Liver (tissue), 9 donors: ENCODE results near the gene TRAT1. TPM values are rescaled to one million over a fixed set of nuclear protein-coding genes. Genes with fewer than 3 reads are reported as not detected.

Experiments
- DNase-seq: peaks from one replicate; pipeline ENCODE4 v3.0.0-alpha.2; 2017; ENCODE audit warnings: low spot score
- H3K27ac ChIP-seq, 2 donors: one replicate each; pipeline ENCODE4 v1.7.0; 2013; ENCODE audit warnings: inconsistent platforms in 2 of 2, low read length in 2 of 2, control low read depth in 1 of 2, low read depth in 1 of 2, mild to moderate bottlenecking in 1 of 2
- H3K27me3 ChIP-seq, 4 donors: one replicate each; pipeline versions ENCODE4 v1.6.1 to v1.7.0; 2013; ENCODE audit warnings: low read length in 3 of 4, inconsistent platforms in 1 of 4, mild to moderate bottlenecking in 1 of 4, moderate library complexity in 1 of 4; ENCODE audit not compliant: control insufficient read depth in 4 of 4, insufficient read depth in 4 of 4
- H3K36me3 ChIP-seq, 4 donors: one replicate each; pipeline versions ENCODE4 v1.6.1 to v1.7.0; 2013; ENCODE audit warnings: low read length in 3 of 4, mild to moderate bottlenecking in 3 of 4, low read depth in 1 of 4, moderate library complexity in 1 of 4; ENCODE audit not compliant: control insufficient read depth in 4 of 4, insufficient read depth in 3 of 4
- H3K4me1 ChIP-seq, 4 donors: one replicate each; pipeline versions ENCODE4 v1.6.1 to v1.7.0; 2013; ENCODE audit warnings: low read length in 3 of 4, mild to moderate bottlenecking in 3 of 4, moderate library complexity in 1 of 4; ENCODE audit not compliant: control insufficient read depth in 4 of 4, insufficient read depth in 4 of 4
- H3K4me3 ChIP-seq, 3 donors: one replicate each; pipeline versions ENCODE4 v1.6.1 to v1.7.0; 2013; ENCODE audit warnings: low read length in 3 of 3, control low read depth in 1 of 3, low read depth in 1 of 3, mild to moderate bottlenecking in 1 of 3
- H3K9ac ChIP-seq, 2 donors: one replicate each; pipeline ENCODE4 v1.7.0; 2013; ENCODE audit warnings: low read length in 2 of 2, mild to moderate bottlenecking in 2 of 2, moderate library complexity in 2 of 2, control low read depth in 1 of 2, low read depth in 1 of 2
- H3K9me3 ChIP-seq, 4 donors: one replicate each; pipeline versions ENCODE4 v1.6.1 to v1.7.0; 2013; ENCODE audit warnings: low read length in 3 of 4; ENCODE audit not compliant: control insufficient read depth in 4 of 4
- ATF3 ChIP-seq: IDR thresholded peaks from 2 replicates; pipeline ENCODE4 v1.6.1; 2016; ENCODE audit warnings: antibody characterized with exemption
- CTCF ChIP-seq: fragments of 150-350 bp; IDR thresholded peaks from 2 replicates; pipeline ENCODE4 v1.5.1; 2017; ENCODE audit warnings: improper control_type of control experiment, low read depth, low read length; ENCODE audit not compliant: missing input control
- EGR1 ChIP-seq, 2 donors: IDR thresholded peaks; 2 replicates each; pipeline ENCODE4 v1.6.1; 2016 to 2018; ENCODE audit warnings: antibody characterized with exemption in 2 of 2, low read depth in 2 of 2
- FOXA1 ChIP-seq: IDR thresholded peaks from 2 replicates; pipeline ENCODE4 v1.6.1; 2016; ENCODE audit warnings: antibody characterized with exemption
- FOXA2 ChIP-seq: IDR thresholded peaks from 2 replicates; pipeline ENCODE4 v1.6.1; 2016; ENCODE audit warnings: antibody characterized with exemption
- GABPA ChIP-seq, 2 donors: IDR thresholded peaks in 1 of 2; conservative IDR thresholded peaks in 1 of 2; 2 replicates each; pipeline ENCODE4 v1.6.1; 2016; ENCODE audit warnings: antibody characterized with exemption in 2 of 2, mild to moderate bottlenecking in 1 of 2, moderate library complexity in 1 of 2
- HNF4A ChIP-seq, 2 donors: conservative IDR thresholded peaks; 2 replicates each; pipeline ENCODE4 v1.6.1; 2016; ENCODE audit warnings: antibody characterized with exemption in 2 of 2, mild to moderate bottlenecking in 2 of 2
- HNF4G ChIP-seq: IDR thresholded peaks from 2 replicates; pipeline ENCODE4 v1.6.1; 2016; ENCODE audit warnings: antibody characterized with exemption
- JUND ChIP-seq, 2 donors: IDR thresholded peaks; 2 replicates each; pipeline ENCODE4 v1.6.1; 2016; ENCODE audit warnings: antibody characterized with exemption in 2 of 2
- MAX ChIP-seq: IDR thresholded peaks from 2 replicates; pipeline ENCODE4 v1.6.1; 2016; ENCODE audit warnings: antibody characterized with exemption
- NR2F2 ChIP-seq: IDR thresholded peaks from 2 replicates; pipeline ENCODE4 v1.6.1; 2016; ENCODE audit warnings: antibody characterized with exemption
- RAD21 ChIP-seq, 2 donors: IDR thresholded peaks; 2 replicates each; pipeline ENCODE4 v1.6.1; 2016; ENCODE audit warnings: antibody characterized with exemption in 2 of 2, mild to moderate bottlenecking in 2 of 2
- REST ChIP-seq: IDR thresholded peaks from 2 replicates; pipeline ENCODE4 v1.6.1; 2016; ENCODE audit warnings: antibody characterized with exemption, mild to moderate bottlenecking
- RXRA ChIP-seq, 2 donors: IDR thresholded peaks; 2 replicates each; pipeline ENCODE4 v1.6.1; 2017 to 2018; ENCODE audit warnings: antibody characterized with exemption in 2 of 2, mild to moderate bottlenecking in 1 of 2
- SP1 ChIP-seq: IDR thresholded peaks from 2 replicates; pipeline ENCODE4 v1.6.1; 2018; ENCODE audit warnings: antibody characterized with exemption, mild to moderate bottlenecking
- YY1 ChIP-seq: IDR thresholded peaks from 2 replicates; pipeline ENCODE4 v1.6.1; 2016; ENCODE audit warnings: antibody characterized with exemption, mild to moderate bottlenecking
- ZBTB33 ChIP-seq: IDR thresholded peaks from 2 replicates; pipeline ENCODE4 v1.6.1; 2016; ENCODE audit warnings: antibody characterized with exemption
- WGBS: extraction: QIAGEN DNeasy Blood & Tissue Kit; methylation state at CpG from one replicate; pipeline ENCODE4 v1.1.7; 2013; 5-methylcytosine and 5-hydroxymethylcytosine counted together
- polyA plus RNA-seq, 2 donors: library from polyadenylated mRNA; stranded (reverse) in 1 of 2; unstranded in 1 of 2; fragments of 200-250 nt in 1 of 2; fragments of >200 nt in 1 of 2; fragmentation: Nextera tagmentation in 1 of 2; extraction: Ambion mirVana in 1 of 2; gene quantifications; one replicate each; pipeline versions ENCODE4 v1.2.1 to v1.2.3, GENCODE V29; 2013 to 2015
- total RNA-seq, 2 donors: library from RNA; depleted of rRNA; stranded (reverse); fragments of >200 nt; gene quantifications; one replicate each; pipeline ENCODE4 v1.2.3, GENCODE V29; 2014
- donor health status: healthy.
- donor health status: healthy.
- donor health status: healthy.
- donor health status: healthy.
- donor health status: healthy.

TRAT1 gene
- total and polyA plus RNA-seq, 4 donors, result 0.06 to 0.67 (median 0.32) TPM

GRCh38 chr3:108863799-108864135 lies 41.2 kb downstream of the TRAT1 start:
- no peak overlapping the region for H3K27ac ChIP-seq
- no peak overlapping the region for H3K9ac ChIP-seq
- no peak overlapping the region for H3K4me3 ChIP-seq
- no peak for TF ChIP-seq MAX
- TF ChIP-seq NR2F2, result no peak
- no peak for TF ChIP-seq ZBTB33
- TF ChIP-seq RAD21 (IDR thresholded peaks at IDR 0.05), result no peak
- no peak for TF ChIP-seq HNF4G
- TF ChIP-seq GABPA (IDR thresholded peaks at IDR 0.05 in 1 of 2, conservative IDR thresholded peaks at IDR 0.05 in 1 of 2), result no peak
- no peak for TF ChIP-seq JUND (IDR thresholded peaks at IDR 0.05)
- TF ChIP-seq REST, result no peak
- TF ChIP-seq HNF4A (conservative IDR thresholded peaks at IDR 0.05), result no peak
- no peak for TF ChIP-seq EGR1 (IDR thresholded peaks at IDR 0.05; ENCODE audit: low read depth in 2 of 2)
- TF ChIP-seq RXRA (IDR thresholded peaks at IDR 0.05), result no peak
- no peaks in the 10 kb centered on the region for H3K27me3 ChIP-seq
- H3K4me1 ChIP-seq, result no peaks in the 10 kb centered on the region
- H3K36me3 ChIP-seq, result no peaks in the 10 kb centered on the region
- DNase-seq, result no peak
- peaks cover 0 to 3% (median 0%) of the 10 kb centered on the region in 4 donors for H3K9me3 ChIP-seq
- 87% methylated on average over 6 of the region's 6 CpGs for WGBS

- Histone ChIP-seq H3K27me3 (peaks cover 0 to 2% (median 0%) of the 10 kb centered on the region in 4 donors), H3K9me3 (no peaks in the 10 kb centered on the region), H3K9ac (no peak overlapping the region), H3K4me1 (no peaks in the 10 kb centered on the region), H3K27ac (no peak overlapping the region), H3K36me3 (no peaks in the 10 kb centered on the region), H3K4me3 (no peak overlapping the region)
- no peak for TF ChIP-seq CTCF
- no peak for TF ChIP-seq ZBTB33
- TF ChIP-seq JUND (IDR thresholded peaks at IDR 0.05), result no peak
- no peak for TF ChIP-seq HNF4A (conservative IDR thresholded peaks at IDR 0.05)
- no peak for TF ChIP-seq ATF3
- no peak for TF ChIP-seq GABPA (IDR thresholded peaks at IDR 0.05 in 1 of 2, conservative IDR thresholded peaks at IDR 0.05 in 1 of 2)
- TF ChIP-seq SP1, result no peak
- TF ChIP-seq RAD21 (IDR thresholded peaks at IDR 0.05), result no peak
- TF ChIP-seq YY1, result no peak
- no peak for TF ChIP-seq EGR1 (IDR thresholded peaks at IDR 0.05; ENCODE audit: low read depth in 2 of 2)
- no peak for TF ChIP-seq MAX
- TF ChIP-seq NR2F2, result no peak
- TF ChIP-seq FOXA1, result no peak
- TF ChIP-seq FOXA2, result no peak
- TF ChIP-seq RXRA (IDR thresholded peaks at IDR 0.05), result no peak
- 28% methylated on average over 1 of the region's 1 CpG for WGBS
- no peak for DNase-seq
Observed at GRCh38 chr3:108877901-108878300, 55.3 kb downstream of the TRAT1 start.
